ENCODE results near the gene SMIM22.

- no peak for TF ChIP-seq ZNF384 (IDR thresholded peaks at IDR 0.05)
- no peak for TF ChIP-seq BHLHE40 (IDR thresholded peaks at IDR 0.05; ENCODE audit: borderline replicate concordance)
- no peak for TF ChIP-seq SUZ12 (IDR thresholded peaks at IDR 0.05)
- TF ChIP-seq SP1 (IDR thresholded peaks at IDR 0.05): no peak
- TF ChIP-seq CTBP1 (IDR thresholded peaks at IDR 0.05; ENCODE audit: borderline replicate concordance): no peak
- no peak for TF ChIP-seq NFRKB (IDR thresholded peaks at IDR 0.05)
- no peak for TF ChIP-seq ARNT (IDR thresholded peaks at IDR 0.05)
Observed at GRCh38 chr16:4778050-4778392, 17.1 kb upstream of the SMIM22 start.
